Heart right ventricle (tissue), 16 donors: Measurements from ENCODE around the gene RIMKLB. TPM values are rescaled to one million over a fixed set of nuclear protein-coding genes. Genes with fewer than 3 reads are reported as not detected.
"Not testable (repeated sequence)": the region's sequence is repeated elsewhere in the genome, so short reads cannot be mapped to it uniquely, and the experiment has no call there.

Source experiments
- ATAC-seq, 8 donors: fragments of 200-7000 bp; cut with Tn5 transposase; one replicate each; pipeline ENCODE4 v1.9.1; 2020; ENCODE audit warnings: mild to moderate bottlenecking in 8 of 8, moderate library complexity in 8 of 8, moderate number of reproducible peaks in 1 of 8
- DNase-seq, 2 donors: peaks; one replicate each; pipeline ENCODE4 v3.0.0-alpha.2; 2020
- H3K27ac ChIP-seq, 10 donors: fragments of 200-600 bp; sonication (generic) in 2 of 10; one replicate each; pipeline versions ENCODE4 v1.5.0 to v1.8.0; 2020 to 2022; ENCODE audit warnings: mild to moderate bottlenecking in 3 of 10
- H3K27me3 ChIP-seq, 7 donors: fragments of 200-600 bp; one replicate each; pipeline ENCODE4 v1.8.0; 2021 to 2022; ENCODE audit warnings: mild to moderate bottlenecking in 2 of 7
- H3K36me3 ChIP-seq, 9 donors: fragments of 200-600 bp; sonication (generic) in 1 of 9; one replicate each; pipeline versions ENCODE4 v1.5.0 to v1.8.0; 2020 to 2022; ENCODE audit warnings: mild to moderate bottlenecking in 2 of 9
- H3K4me1 ChIP-seq, 9 donors: fragments of 200-600 bp; sonication (generic) in 1 of 9; one replicate each; pipeline versions ENCODE4 v1.5.0 to v1.8.0; 2020 to 2022; ENCODE audit warnings: mild to moderate bottlenecking in 4 of 9
- H3K4me3 ChIP-seq, 10 donors: fragments of 200-600 bp; sonication (generic) in 2 of 10; one replicate each; pipeline versions ENCODE4 v1.5.0 to v1.8.0; 2020 to 2022; ENCODE audit warnings: mild to moderate bottlenecking in 7 of 10, moderate library complexity in 2 of 10
- H3K9me3 ChIP-seq, 11 donors: fragments of 200-600 bp in 10 of 11; sonication (generic) in 2 of 11; one replicate each; pipeline versions ENCODE4 v1.5.0 to v1.8.0; 2013 to 2022; ENCODE audit warnings: mild to moderate bottlenecking in 2 of 11, control low read depth in 1 of 11, moderate library complexity in 1 of 11
- CTCF ChIP-seq, 9 donors: fragments of 200-600 bp; sonication (generic) in 2 of 9; IDR thresholded peaks; one replicate each; pipeline versions ENCODE4 v1.5.0 to v1.8.0; 2021 to 2022; ENCODE audit warnings: antibody characterized with exemption in 9 of 9, mild to moderate bottlenecking in 5 of 9, moderate library complexity in 1 of 9
- WGBS, 2 donors: extraction: QIAGEN DNeasy Blood & Tissue Kit; methylation state at CpG; one replicate each; pipeline ENCODE4 v1.1.7; 2013; ENCODE audit warnings: inconsistent platforms in 1 of 2; 5-methylcytosine and 5-hydroxymethylcytosine counted together
- intact Hi-C, 10 donors: fragments of 100-400 bp; cut with DNase I; formaldehyde crosslinking; loops; one replicate each; pipeline versions ENCODE4 v1.11.1 to v1.14.2; 2022
- polyA plus RNA-seq, 2 donors: library from polyadenylated mRNA; stranded (reverse); fragments of 200-250 nt; gene quantifications; one replicate each; pipeline ENCODE4 v1.2.3, GENCODE V29; 2013
- total RNA-seq, 10 donors: library from RNA; stranded (reverse); fragmentation: NEBNext Ultra II Directional in 3 of 10; extraction: Animal tissue kit (Norgen Biotek cat#: 25700) in 3 of 10; gene quantifications; one replicate each; pipeline versions ENCODE4 v1.2.1 to v1.2.4, GENCODE V29; 2021 to 2023
- donor health status: Arrhythmogenic right ventricular cardiomyopathy.
- donor health status: ischemic (EF 13 %, LVEDD 7.1; RV severe dilation, severe dysfunction).
- donor health status: healthy with polysubstance abuse.
- donor health status: DM: no; HTN: yes; CAD: no.
- donor health status: DM: no; HTN: no; CAD: no.
- donor health status: ischemic (EF 25% LVEDD 6.9; RV normal size, moderate dysfunction).
- donor health status: ischemic (EF 25% LVEDD 5.7; RV mildly dilated, moderate dysfunction).
- donor health status: healthy.
- donor health status: DM: yes; HTN: yes; CAD: no.
- donor health status: Ischemic cardiomyopathy.
- donor health status: ischemic (EF 35%, LVEDD 5.7; RV mildly dilated, moderate dysfunction).
- donor health status: nonischemic (EF 11% LVEDD 7.7; RV severe dilation, severe dysfunction).
- donor health status: DM: yes; HTN: yes; CAD: no.
- donor health status: PGD.
- donor health status: ischemic (EF 29% LVEDD 5.4; RV normal size, mild dysfunction).
- donor health status: nonischemic (EF 23%, LVEDD 6.1; RV moderate dilation, normal function).

RIMKLB gene
- total and polyA plus RNA-seq, 12 donors: 7.2 to 65.9 (median 12.6) TPM

- ATAC-seq: no peak
- H3K36me3 ChIP-seq: peaks cover 0 to 28% (median 0%) of the 10 kb centered on the region in 9 donors
- H3K27ac ChIP-seq: no peak overlapping the region
- no peaks in the 10 kb centered on the region for H3K27me3 ChIP-seq
- no peak overlapping the region for H3K4me3 ChIP-seq
- peaks cover 0 to 11% (median 0%) of the 10 kb centered on the region in 9 donors for H3K4me1 ChIP-seq
- no peaks in the 10 kb centered on the region for H3K9me3 ChIP-seq
- no peak for DNase-seq
- intact Hi-C loops: no loop called here
- no peak for TF ChIP-seq CTCF (IDR thresholded peaks at IDR 0.05)
- WGBS, 2 donors: 79 to 87% methylated on average over 5 of the region's 5 CpGs
Measured at GRCh38 chr12:8746046-8746445, 48.3 kb downstream of the RIMKLB start.

- intact Hi-C loops, H3K4me1 ChIP-seq, H3K4me3 ChIP-seq, H3K9me3 ChIP-seq, DNase-seq, H3K27me3 ChIP-seq, H3K27ac ChIP-seq, ATAC-seq: not testable (repeated sequence)
- peaks cover 0 to 57% (median 10%) of the 10 kb centered on the region in 9 donors for H3K36me3 ChIP-seq
- 98 to 100% methylated on average over 4 of the region's 4 CpGs for WGBS, 2 donors
Measured at GRCh38 chr12:8760076-8760475, 62.3 kb downstream of the RIMKLB start.

GRCh38 chr12:8762701-8763100 lies 64.9 kb downstream of the RIMKLB start:
- H3K27me3 ChIP-seq, H3K4me3 ChIP-seq, intact Hi-C loops, DNase-seq, ATAC-seq, H3K27ac ChIP-seq, H3K4me1 ChIP-seq: not testable (repeated sequence)
- peaks cover 0 to 10% (median 0%) of the 10 kb centered on the region in 11 donors for H3K9me3 ChIP-seq
- WGBS, 2 donors: 91 to 97% methylated on average over 6 of the region's 6 CpGs
- H3K36me3 ChIP-seq: peaks cover 0 to 47% (median 7%) of the 10 kb centered on the region in 9 donors

GRCh38 chr12:8766121-8766520 lies 68.3 kb downstream of the RIMKLB start:
- H3K27ac ChIP-seq, DNase-seq, intact Hi-C loops, ATAC-seq, H3K4me3 ChIP-seq, H3K4me1 ChIP-seq, H3K27me3 ChIP-seq: not testable (repeated sequence)
- peaks cover 0 to 21% (median 7%) of the 10 kb centered on the region in 9 donors for H3K36me3 ChIP-seq
- 93 to 99% methylated on average over 8 of the region's 8 CpGs for WGBS, 2 donors
- peaks cover 0 to 15% (median 0%) of the 10 kb centered on the region in 11 donors for H3K9me3 ChIP-seq

- 94 to 97% methylated on average over 2 of the region's 2 CpGs for WGBS, 2 donors
- Histone ChIP-seq H3K9me3 (peaks cover 0 to 15% (median 0%) of the 10 kb centered on the region in 11 donors), H3K27me3 (no peaks in the 10 kb centered on the region), H3K27ac (no peak overlapping the region), H3K4me3 (no peak overlapping the region), H3K4me1 (peaks cover 0 to 14% (median 0%) of the 10 kb centered on the region in 9 donors), H3K36me3 (peaks cover 0 to 42% (median 7%) of the 10 kb centered on the region in 9 donors)
- no peak for DNase-seq
- intact Hi-C loops: loop anchor here in 2 of 10 donors (10.0 kb wide), 2 partner anchors 66 to 124 kb away; no protein-coding TSS in a partner anchor
- no peak for TF ChIP-seq CTCF (IDR thresholded peaks at IDR 0.05)
- no peak for ATAC-seq
Measured at GRCh38 chr12:8770499-8770898, 72.7 kb downstream of the RIMKLB start.

- Histone ChIP-seq H3K27me3 (no peaks in the 10 kb centered on the region), H3K4me3 (no peak overlapping the region), H3K27ac (no peak overlapping the region), H3K36me3 (peaks cover 0 to 46% (median 7%) of the 10 kb centered on the region in 9 donors), H3K9me3 (peaks cover 0 to 15% (median 0%) of the 10 kb centered on the region in 11 donors), H3K4me1 (peaks cover 0 to 14% (median 0%) of the 10 kb centered on the region in 9 donors)
- DNase-seq: no peak
- 98 to 100% methylated on average over 1 of the region's 1 CpG for WGBS, 2 donors
- intact Hi-C loops: loop anchor here in 2 of 10 donors (10.0 kb wide), 2 partner anchors 66 to 124 kb away; no protein-coding TSS in a partner anchor
- no peak for ATAC-seq
- no peak for TF ChIP-seq CTCF (IDR thresholded peaks at IDR 0.05)
Measured at GRCh38 chr12:8771072-8771471, 73.3 kb downstream of the RIMKLB start.
